Activated naive CD8-positive, alpha-beta T cell treated with anti-CD3 and anti-CD28 coated beads, Interleukin-2, amount 10 ng/mL, durations not matched to agents 7 days and 5 days (primary cell): ENCODE data around the gene ABCC1. TPM values are rescaled to one million over a fixed set of nuclear protein-coding genes. Genes with fewer than 3 reads are reported as not detected.
A peak's percentile ranks its signal among the peaks of the same experiment; 100 is the strongest.
"Not testable (repeated sequence)": the region's sequence is repeated elsewhere in the genome, so short reads cannot be mapped to it uniquely, and the experiment has no call there.

ENCODE experiments used
- ATAC-seq: fragments of 150-1000 bp; cut with Tn5 transposase; one replicate; pipeline ENCODE4 v1.10.0; 2021; ENCODE audit warnings: low read depth, moderate library complexity
- POLR2A ChIA-PET: fragments of 350-600 bp; sonication (Branson Sonifier 250); formaldehyde crosslinking; loops from one replicate; lab custom pipeline; 2021; ENCODE audit warnings: antibody characterized with exemption; lab: Charles Lee
- DNase-seq: peaks from one replicate; pipeline ENCODE4 v3.0.0; 2021
- H3K27ac Mint-ChIP-seq: one replicate; pipeline ENCODE4 v1.8.0; 2022; ENCODE audit warnings: mild to moderate bottlenecking, mixed read lengths
- H3K27me3 Mint-ChIP-seq: one replicate; pipeline ENCODE4 v1.8.0; 2022; ENCODE audit warnings: mild to moderate bottlenecking, moderate library complexity, mixed read lengths
- H3K36me3 Mint-ChIP-seq: one replicate; pipeline ENCODE4 v1.8.0; 2021; ENCODE audit warnings: mild to moderate bottlenecking, mixed read lengths
- H3K4me1 Mint-ChIP-seq: one replicate; pipeline ENCODE4 v1.8.0; 2021; ENCODE audit warnings: mixed read lengths
- H3K4me3 Mint-ChIP-seq: one replicate; pipeline ENCODE4 v1.8.0; 2022; ENCODE audit warnings: mild to moderate bottlenecking, moderate library complexity, mixed read lengths
- H3K9me3 Mint-ChIP-seq: one replicate; pipeline ENCODE4 v1.8.0; 2021; ENCODE audit warnings: mixed read lengths
- total RNA-seq, 2 experiments: library from RNA; stranded (reverse); gene quantifications; one replicate each; pipeline ENCODE4 v1.2.3, GENCODE V29; 2021

ABCC1 gene
- total RNA-seq, 2 experiments from 2014 or later, result 55.2 to 62.5 TPM

DNA sequence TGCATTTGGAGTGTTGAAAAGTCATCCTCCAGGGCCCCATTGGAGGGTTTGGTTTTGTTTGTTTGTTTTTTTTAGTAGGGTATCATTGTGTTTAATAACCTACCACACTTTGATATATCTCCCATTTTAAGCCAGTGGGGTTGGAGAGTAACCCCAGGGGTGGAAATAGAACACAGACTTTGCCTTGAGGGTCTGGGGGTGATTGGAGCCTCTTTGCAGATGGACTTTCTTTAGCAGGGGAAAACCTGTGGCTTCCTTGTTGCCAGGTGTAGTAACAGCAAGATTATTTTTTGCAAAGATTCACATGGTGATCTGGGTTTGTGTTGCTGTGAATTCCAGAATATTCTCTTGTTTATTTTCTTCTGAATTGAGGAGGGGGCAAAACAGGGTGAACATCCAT, 1.5 kb downstream of the ABCC1 start:
- DNase-seq (no peak), ATAC-seq (no peak)
- H3K36me3 Mint-ChIP-seq, result peaks cover 21% of the 10 kb centered on the region
- peak overlapping the region; percentile 88 for H3K4me3 Mint-ChIP-seq
- no peaks in the 10 kb centered on the region for H3K27me3 Mint-ChIP-seq
- H3K4me1 Mint-ChIP-seq, result peaks cover 40% of the 10 kb centered on the region
- POLR2A ChIA-PET, result interaction anchor here (1.3 to 1.5 kb wide), 2 partner anchors 9 to 62 kb away, joined by 14 to 20 read pairs; partner anchors contain the start of gene CEP20
- H3K9me3 Mint-ChIP-seq, result no peaks in the 10 kb centered on the region
- peak overlapping the region; percentile 97 for H3K27ac Mint-ChIP-seq

- peaks cover 24% of the 10 kb centered on the region for H3K36me3 Mint-ChIP-seq
- POLR2A ChIA-PET, result interaction anchor here (1.7 kb wide), 1 partner anchor 12 kb away, joined by 3 read pairs; no protein-coding TSS in a partner anchor
- DNase-seq (no peak), ATAC-seq (no peak)
- peak overlapping the region; percentile 70 for H3K27ac Mint-ChIP-seq
- peak overlapping the region; percentile 88 for H3K4me3 Mint-ChIP-seq
- no peaks in the 10 kb centered on the region for H3K9me3 Mint-ChIP-seq
- peaks cover 47% of the 10 kb centered on the region for H3K4me1 Mint-ChIP-seq
- H3K27me3 Mint-ChIP-seq, result no peaks in the 10 kb centered on the region
Measured at GRCh38 chr16:15951852-15952251, 2.4 kb downstream of the ABCC1 start.

DNA sequence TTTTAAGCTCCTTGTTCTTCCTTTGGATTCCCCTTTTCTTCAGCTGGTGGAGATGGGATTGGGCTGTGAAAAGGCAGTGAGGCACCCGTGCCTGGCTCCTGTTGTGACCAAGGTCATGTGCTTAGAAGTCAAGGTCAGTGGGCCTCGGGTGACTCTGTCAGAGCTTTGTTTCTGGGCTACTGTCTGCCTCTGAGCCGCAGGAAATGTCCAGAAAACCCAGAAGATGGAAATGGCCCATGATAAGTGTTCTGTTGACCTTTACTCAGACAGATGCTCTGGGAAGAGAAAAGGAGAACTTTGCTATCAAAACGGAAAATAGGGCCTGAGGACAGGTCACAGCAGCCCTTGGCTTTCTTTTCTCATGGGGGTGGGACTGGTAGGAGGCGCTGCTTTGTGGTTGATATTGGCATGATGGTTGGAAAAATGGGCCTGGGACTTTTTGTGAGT, 2.9 kb downstream of the ABCC1 start:
- DNase-seq (no peak), ATAC-seq (no peak)
- Mint-ChIP-seq H3K9me3 (no peaks in the 10 kb centered on the region), H3K4me1 (peaks cover 47% of the 10 kb centered on the region), H3K4me3 (peak overlapping the region; percentile 88), H3K27ac (no peak overlapping the region), H3K36me3 (peaks cover 24% of the 10 kb centered on the region), H3K27me3 (no peaks in the 10 kb centered on the region)
- POLR2A ChIA-PET, result interaction anchor here (1.7 kb wide), 1 partner anchor 12 kb away, joined by 3 read pairs; no protein-coding TSS in a partner anchor

GRCh38 chr16:15953477-15953876, 4.1 kb downstream of the ABCC1 start:
- peaks cover 24% of the 10 kb centered on the region for H3K36me3 Mint-ChIP-seq
- no peak overlapping the region for H3K4me3 Mint-ChIP-seq
- ATAC-seq (no peak), DNase-seq (no peak)
- H3K27ac Mint-ChIP-seq, result peak overlapping the region; percentile 42
- POLR2A ChIA-PET, result interaction anchor here (1.7 kb wide), 1 partner anchor 13 kb away, joined by 3 read pairs; no protein-coding TSS in a partner anchor
- peaks cover 47% of the 10 kb centered on the region for H3K4me1 Mint-ChIP-seq
- H3K9me3 Mint-ChIP-seq, result no peaks in the 10 kb centered on the region
- H3K27me3 Mint-ChIP-seq, result no peaks in the 10 kb centered on the region

DNA sequence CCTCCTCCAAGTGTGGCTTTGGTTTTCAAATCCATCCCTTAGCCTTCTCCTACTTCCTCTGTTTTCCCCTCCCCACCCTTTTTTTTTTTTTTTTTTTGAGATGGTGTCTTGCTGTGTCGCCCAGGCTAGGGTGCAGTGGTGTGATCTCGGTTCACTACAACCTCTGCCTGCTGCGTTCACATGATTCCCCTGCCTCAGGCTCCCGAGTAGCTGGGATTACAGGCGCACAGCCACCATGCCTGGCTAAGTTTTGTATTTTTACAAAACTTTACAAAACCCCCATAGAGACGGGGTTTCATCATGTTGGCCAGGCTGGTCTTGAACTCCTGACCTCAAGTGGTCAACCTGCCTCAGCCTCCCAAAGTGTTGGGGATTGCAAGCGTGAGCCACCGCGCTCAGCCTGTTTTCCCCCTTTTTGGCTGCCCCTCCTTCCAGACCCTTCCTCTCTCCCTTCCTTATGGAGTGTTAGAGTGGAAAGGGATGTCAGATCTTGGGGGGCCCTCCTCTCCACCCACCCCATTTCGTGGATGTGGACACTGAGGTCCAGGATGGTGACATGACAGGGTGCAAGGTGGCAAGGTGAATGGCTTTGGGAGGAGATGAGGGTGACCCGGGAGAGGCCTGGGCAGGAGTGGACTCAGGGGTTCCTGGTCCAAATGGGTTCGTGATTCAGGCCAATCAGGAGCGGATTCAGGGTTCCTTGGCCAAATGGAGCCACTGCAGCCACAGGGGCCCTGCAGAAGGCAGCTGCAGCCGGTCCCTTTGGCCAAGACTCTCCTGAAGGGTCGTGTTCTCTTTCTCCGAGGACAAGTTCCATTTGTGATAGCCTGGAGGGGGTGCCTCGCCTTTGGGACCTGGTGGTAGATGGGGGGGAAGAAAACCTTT, 4.8 kb downstream of the ABCC1 start:
- Mint-ChIP-seq H3K36me3 (peaks cover 24% of the 10 kb centered on the region), H3K9me3 (no peaks in the 10 kb centered on the region), H3K4me3 (no peak overlapping the region), H3K27me3 (no peaks in the 10 kb centered on the region), H3K4me1 (peaks cover 46% of the 10 kb centered on the region), H3K27ac (peak overlapping the region; percentile 42)
- ATAC-seq, result no peak
- DNase-seq, result no peak
- POLR2A ChIA-PET, result interaction anchor here (1.3 kb wide), 1 partner anchor 9 kb away, joined by 3 read pairs; no protein-coding TSS in a partner anchor

DNA sequence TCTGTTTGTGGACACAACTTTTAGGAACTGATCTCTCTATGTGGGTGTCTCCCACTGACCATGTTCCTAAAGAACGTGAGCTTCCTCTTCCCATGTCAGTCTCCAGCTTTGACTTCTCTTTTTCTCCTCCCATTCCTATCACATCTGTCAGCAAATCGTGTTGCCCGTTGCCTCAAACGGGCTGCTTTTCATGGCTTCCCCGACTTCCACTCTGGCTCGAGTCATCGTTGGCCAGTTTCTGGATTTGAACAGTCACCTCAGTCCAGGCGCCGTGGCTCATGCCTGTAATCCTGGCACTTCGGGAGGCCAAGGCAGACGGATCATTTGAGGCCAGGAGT, 5.4 kb downstream of the ABCC1 start:
- Mint-ChIP-seq H3K36me3 (peaks cover 24% of the 10 kb centered on the region), H3K27me3 (no peaks in the 10 kb centered on the region), H3K27ac (peak overlapping the region; percentile 42), H3K4me3 (no peak overlapping the region), H3K4me1 (peaks cover 52% of the 10 kb centered on the region), H3K9me3 (no peaks in the 10 kb centered on the region)
- POLR2A ChIA-PET, result interaction anchor here (1.3 kb wide), 1 partner anchor 10 kb away, joined by 3 read pairs; no protein-coding TSS in a partner anchor
- ATAC-seq (no peak), DNase-seq (no peak)

- no peak for ATAC-seq
- H3K27ac Mint-ChIP-seq, result peak overlapping the region; percentile 54
- H3K27me3 Mint-ChIP-seq, result no peaks in the 10 kb centered on the region
- peaks cover 21% of the 10 kb centered on the region for H3K36me3 Mint-ChIP-seq
- POLR2A ChIA-PET, result interaction anchor here (1.3 kb wide), 1 partner anchor 10 kb away, joined by 3 read pairs; no protein-coding TSS in a partner anchor
- H3K4me3 Mint-ChIP-seq, result no peak overlapping the region
- H3K4me1 Mint-ChIP-seq, result peaks cover 57% of the 10 kb centered on the region
- DNase-seq, result no peak
- no peaks in the 10 kb centered on the region for H3K9me3 Mint-ChIP-seq
Measured at GRCh38 chr16:15955425-15955824, 6.0 kb downstream of the ABCC1 start.

DNA sequence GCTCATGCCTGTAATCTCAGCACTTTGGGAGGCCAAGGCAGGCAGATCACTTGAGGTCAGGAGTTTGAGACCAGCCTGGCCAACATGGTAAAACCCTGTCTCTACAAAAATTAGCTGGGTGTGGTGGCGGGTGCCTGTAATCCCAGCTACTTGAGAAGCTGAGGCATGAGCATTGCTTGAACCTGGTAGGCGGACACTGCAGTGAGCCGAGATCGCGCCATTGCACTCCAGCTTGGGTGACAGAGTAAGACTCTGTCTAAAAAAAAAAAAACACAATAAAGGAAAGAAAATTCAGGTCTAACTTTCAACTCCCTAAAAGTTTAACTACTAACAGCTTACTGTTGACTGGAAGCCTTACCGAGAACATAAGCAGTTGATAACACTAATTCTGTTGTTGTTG, 6.7 kb downstream of the ABCC1 start:
- POLR2A ChIA-PET, result interaction anchor here (0.5 to 1.5 kb wide), 2 partner anchors 16 to 67 kb away, joined by 3 to 4 read pairs; partner anchors contain the start of gene CEP20
- peaks cover 58% of the 10 kb centered on the region for H3K4me1 Mint-ChIP-seq
- H3K27ac Mint-ChIP-seq, result peak overlapping the region; percentile 57
- DNase-seq, H3K27me3 Mint-ChIP-seq, H3K9me3 Mint-ChIP-seq, ATAC-seq: not testable (repeated sequence)
- H3K4me3 Mint-ChIP-seq, result peak overlapping the region; percentile 44
- H3K36me3 Mint-ChIP-seq, result peaks cover 18% of the 10 kb centered on the region

DNA sequence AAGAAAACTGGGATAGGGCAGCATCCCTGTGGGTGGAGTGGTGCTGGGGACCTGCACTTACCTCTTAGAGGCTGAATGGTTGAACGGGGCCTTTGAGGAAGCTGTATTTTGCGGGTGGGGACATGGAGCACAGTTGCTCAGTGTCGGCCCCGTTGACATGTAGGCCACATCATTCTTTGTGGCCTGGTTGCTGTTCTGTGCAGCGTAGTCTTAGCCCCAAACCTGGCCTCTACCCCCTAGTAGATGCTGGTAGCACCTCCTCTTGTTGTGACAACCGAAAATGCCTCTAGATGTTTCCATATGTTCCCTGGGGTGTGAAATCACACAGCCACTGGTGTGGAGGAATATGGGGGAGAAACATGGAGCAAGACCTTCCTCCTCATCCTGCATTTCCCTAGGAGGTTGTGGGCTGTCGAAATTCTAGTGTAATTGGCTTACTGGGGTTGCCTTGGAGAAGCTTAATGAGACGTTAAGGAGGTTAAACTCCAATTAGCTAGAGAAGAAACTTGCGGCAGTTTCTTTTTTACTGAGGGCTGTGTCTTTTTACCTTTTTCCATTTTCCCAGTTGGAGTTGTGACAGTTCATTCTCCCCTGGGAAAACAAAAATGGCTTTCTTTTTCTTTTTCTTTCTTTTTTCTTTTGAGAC, 9.4 kb downstream of the ABCC1 start:
- DNase-seq, result no peak
- no peak for ATAC-seq
- POLR2A ChIA-PET, result interaction anchor here (1.0 to 1.3 kb wide), 2 partner anchors 9 to 71 kb away, joined by 3 to 5 read pairs; partner anchors contain the start of gene CEP20
- Mint-ChIP-seq H3K36me3 (peaks cover 27% of the 10 kb centered on the region), H3K27me3 (no peaks in the 10 kb centered on the region), H3K4me1 (peaks cover 60% of the 10 kb centered on the region), H3K27ac (peak overlapping the region; percentile 92), H3K9me3 (peaks cover 12% of the 10 kb centered on the region), H3K4me3 (no peak overlapping the region)

DNA sequence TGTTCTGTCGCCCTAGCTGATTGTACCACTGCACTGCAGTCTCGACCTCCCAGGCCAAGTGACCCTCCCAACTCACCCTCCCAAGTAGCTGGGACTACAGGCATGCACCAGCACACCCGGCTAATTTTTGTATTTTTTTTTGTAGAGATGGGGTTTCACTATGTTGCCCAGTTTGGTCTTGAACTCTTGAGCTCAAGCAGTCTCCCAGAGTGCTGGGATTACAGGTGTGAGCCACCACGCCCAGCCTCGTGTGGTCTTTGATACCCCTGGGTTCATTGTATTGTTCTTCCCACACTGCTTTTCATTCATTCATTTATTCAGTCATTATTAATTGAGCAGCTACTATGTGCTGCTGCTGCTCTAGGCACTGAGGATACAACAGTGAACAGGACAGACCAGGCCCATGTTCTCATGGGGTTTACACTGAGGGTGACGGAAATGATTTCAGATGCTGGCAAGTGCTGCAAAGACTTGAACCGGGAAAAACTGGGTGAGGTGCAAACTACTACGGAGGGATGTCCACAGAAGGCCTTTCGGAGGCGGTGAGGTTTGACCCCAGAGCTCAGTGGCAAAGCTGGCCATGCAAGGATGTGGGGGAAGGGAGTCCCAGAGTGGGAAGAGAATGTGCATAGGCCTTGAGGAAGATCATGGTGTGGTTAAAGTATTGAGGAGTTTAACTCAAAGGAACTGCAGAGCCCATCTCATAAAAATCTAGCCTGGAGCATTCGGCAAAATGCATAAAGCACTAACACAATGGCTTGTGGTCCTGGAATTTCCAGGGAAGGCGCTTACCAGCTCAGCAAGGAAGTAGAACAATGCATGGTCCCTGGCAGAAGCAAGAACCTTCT, 10.9 kb downstream of the ABCC1 start:
- Mint-ChIP-seq H3K4me1 (peaks cover 58% of the 10 kb centered on the region), H3K36me3 (peaks cover 30% of the 10 kb centered on the region), H3K27me3 (no peaks in the 10 kb centered on the region), H3K27ac (peak overlapping the region; percentile 92), H3K4me3 (peak overlapping the region; percentile 84), H3K9me3 (peaks cover 19% of the 10 kb centered on the region)
- DNase-seq (no peak), ATAC-seq (no peak)
- POLR2A ChIA-PET, result interaction anchor here (0.7 to 1.5 kb wide), 3 partner anchors 10 to 72 kb away, joined by 4 to 14 read pairs (median 6); partner anchors contain the start of gene CEP20

DNA sequence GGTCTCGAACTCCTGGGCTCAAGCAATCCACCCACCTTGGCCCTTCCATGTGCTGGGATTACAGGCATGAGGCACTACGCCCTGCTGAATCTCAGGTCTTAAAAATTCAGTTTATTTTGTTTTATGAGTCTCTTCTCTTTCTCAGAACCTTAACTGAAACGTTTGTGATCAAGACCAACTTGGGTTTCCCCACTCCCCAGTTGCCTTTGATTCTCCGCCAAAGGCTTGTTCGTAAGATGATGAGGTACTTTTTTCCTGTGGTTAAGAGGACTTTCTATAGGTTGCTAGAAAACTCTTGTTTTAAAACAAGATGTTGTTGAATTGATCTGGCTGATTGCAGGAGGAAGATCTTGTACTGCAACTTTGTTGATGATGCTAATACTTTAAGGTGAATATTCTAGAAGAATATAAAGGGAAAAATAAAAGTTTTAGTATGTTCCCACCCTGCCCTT, 11.7 kb downstream of the ABCC1 start:
- H3K4me1 Mint-ChIP-seq, result peaks cover 53% of the 10 kb centered on the region
- POLR2A ChIA-PET, result interaction anchor here (0.7 to 1.4 kb wide), 3 partner anchors 9 to 73 kb away, joined by 3 to 6 read pairs (median 4); partner anchors contain the start of gene CEP20
- H3K9me3 Mint-ChIP-seq, result peaks cover 19% of the 10 kb centered on the region
- H3K36me3 Mint-ChIP-seq, result peaks cover 28% of the 10 kb centered on the region
- peak overlapping the region; percentile 84 for H3K4me3 Mint-ChIP-seq
- peak; percentile 83 for ATAC-seq
- DNase-seq, result peak; percentile 45
- no peaks in the 10 kb centered on the region for H3K27me3 Mint-ChIP-seq
- peak overlapping the region; percentile 92 for H3K27ac Mint-ChIP-seq

GRCh38 chr16:15961571-15962090, 12.2 kb downstream of the ABCC1 start:
- Mint-ChIP-seq H3K36me3 (peaks cover 28% of the 10 kb centered on the region), H3K4me1 (peaks cover 49% of the 10 kb centered on the region), H3K27ac (peak overlapping the region; percentile 92), H3K9me3 (peaks cover 19% of the 10 kb centered on the region), H3K27me3 (no peaks in the 10 kb centered on the region), H3K4me3 (peak overlapping the region; percentile 84)
- POLR2A ChIA-PET, result interaction anchor here (1.3 kb wide), 1 partner anchor 9 kb away, joined by 3 read pairs; no protein-coding TSS in a partner anchor
- no peak for DNase-seq
- peak; percentile 38 for ATAC-seq
